Body of pancreas (tissue), 4 donors: Measurements from ENCODE around the gene EIF4G2. TPM values are rescaled to one million over a fixed set of nuclear protein-coding genes. Genes with fewer than 3 reads are reported as not detected.
"Not testable (repeated sequence)": the region's sequence is repeated elsewhere in the genome, so short reads cannot be mapped to it uniquely, and the experiment has no call there.

ENCODE experiments used
- ATAC-seq: fragments of 150-250 bp; one replicate; pipeline ENCODE4 v1.9.1; 2016
- DNase-seq, 4 donors: peaks; one replicate each; pipeline ENCODE4 v3.0.0-alpha.2; 2019
- H3K27ac ChIP-seq, 4 donors: fragments of 200-600 bp; sonication (generic); 1 replicate in 3 of 4; 2 replicates in 1 of 4; pipeline versions ENCODE4 v1.5.1 to v1.6.1; 2016 to 2019; ENCODE audit warnings: mild to moderate bottlenecking in 1 of 4, mixed read lengths in 1 of 4, moderate library complexity in 1 of 4
- H3K27me3 ChIP-seq, 2 donors: fragments of 200-600 bp; sonication (generic); one replicate each; pipeline ENCODE4 v1.6.0; 2016; ENCODE audit warnings: mild to moderate bottlenecking in 1 of 2
- H3K36me3 ChIP-seq, 2 donors: fragments of 200-600 bp; sonication (generic); replicated peaks in 1 of 2; 2 replicates each; pipeline ENCODE4 v1.5.1; 2016; ENCODE audit warnings: low read depth in 2 of 2; ENCODE audit not compliant: insufficient read depth in 1 of 2
- H3K4me1 ChIP-seq: fragments of 200-600 bp; sonication (generic); one replicate; pipeline ENCODE4 v1.6.0; 2016
- H3K4me3 ChIP-seq, 2 donors: fragments of 200-600 bp; sonication (generic); 1 replicate in 1 of 2; 2 replicates in 1 of 2; pipeline ENCODE4 v1.5.1; 2016 to 2019
- H3K9me3 ChIP-seq, 3 donors: fragments of 200-600 bp; sonication (generic); 1 replicate in 2 of 3; 2 replicates in 1 of 3; pipeline ENCODE4 v1.5.1; 2016
- CTCF ChIP-seq, 7 experiments: fragments of 450-650 bp in 4 of 7; fragments of 200-600 bp in 3 of 7; sonication (generic) in 3 of 7; IDR thresholded peaks; one replicate each; pipeline ENCODE4 v1.5.1; 2016 to 2019; ENCODE audit warnings: antibody characterized with exemption in 7 of 7
- POLR2A ChIP-seq, 3 donors: fragments of 450-650 bp; IDR thresholded peaks; one replicate each; pipeline ENCODE4 v1.6.1; 2016; ENCODE audit warnings: antibody characterized with exemption in 3 of 3, mild to moderate bottlenecking in 2 of 3
- WGBS, 2 donors: methylation state at CpG; one replicate each; pipeline ENCODE4 v1.1.5; 2017; 5-methylcytosine and 5-hydroxymethylcytosine counted together
- intact Hi-C: fragments of 100-400 bp; cut with DNase I; formaldehyde crosslinking; loops from one replicate; pipeline ENCODE4 v1.15.1; 2023
- total RNA-seq, 2 donors: library from RNA; depleted of rRNA; stranded (reverse); fragments of >200 nt; gene quantifications; one replicate each; pipeline ENCODE4 v1.1.0, GENCODE V29; 2016

The EIF4G2 gene
- total RNA-seq, 2 donors from 2014 or later: 223 to 230 TPM

GRCh38 chr11:10845589-10845988, 36.9 kb upstream of the EIF4G2 start:
- Histone ChIP-seq H3K27me3 (no peaks in the 10 kb centered on the region), H3K36me3 (no peaks in the 10 kb centered on the region), H3K4me1 (peaks cover 15% of the 10 kb centered on the region), H3K4me3 (no peak overlapping the region), H3K27ac (no peak overlapping the region), H3K9me3 (no peaks in the 10 kb centered on the region)
- ATAC-seq: no peak
- 84 to 91% methylated on average over 2 of the region's 2 CpGs for WGBS, 2 donors
- no peak for DNase-seq
- intact Hi-C loops: no loop called here
- no peak for TF ChIP-seq POLR2A (IDR thresholded peaks at IDR 0.05)
- TF ChIP-seq CTCF (IDR thresholded peaks at IDR 0.05): no peak

- Histone ChIP-seq H3K9me3 (no peaks in the 10 kb centered on the region), H3K4me1 (peaks cover 15% of the 10 kb centered on the region), H3K36me3 (no peaks in the 10 kb centered on the region), H3K27me3 (no peaks in the 10 kb centered on the region), H3K27ac (no peak overlapping the region), H3K4me3 (no peak overlapping the region)
- intact Hi-C loops: no loop called here
- ATAC-seq (no peak), DNase-seq (no peak)
- no peak for TF ChIP-seq POLR2A (IDR thresholded peaks at IDR 0.05)
- TF ChIP-seq CTCF (IDR thresholded peaks at IDR 0.05): no peak
Measured at GRCh38 chr11:10844796-10845195, 36.1 kb upstream of the EIF4G2 start.

GRCh38 chr11:10844356-10844755, 35.6 kb upstream of the EIF4G2 start:
- no peaks in the 10 kb centered on the region for H3K27me3 ChIP-seq
- ATAC-seq: no peak
- H3K27ac ChIP-seq: no peak overlapping the region
- no peak for DNase-seq
- intact Hi-C loops: no loop called here
- no peak overlapping the region for H3K4me3 ChIP-seq
- H3K9me3 ChIP-seq: no peaks in the 10 kb centered on the region
- H3K36me3 ChIP-seq: no peaks in the 10 kb centered on the region
- TF ChIP-seq CTCF (IDR thresholded peaks at IDR 0.05) (no peak), POLR2A (IDR thresholded peaks at IDR 0.05) (no peak)
- H3K4me1 ChIP-seq: peaks cover 15% of the 10 kb centered on the region

GRCh38 chr11:10838881-10839280, 30.2 kb upstream of the EIF4G2 start:
- H3K27me3 ChIP-seq: no peaks in the 10 kb centered on the region
- H3K36me3 ChIP-seq: no peaks in the 10 kb centered on the region
- no peak for DNase-seq
- H3K4me1 ChIP-seq: peaks cover 15% of the 10 kb centered on the region
- no peak overlapping the region for H3K4me3 ChIP-seq
- no peak for TF ChIP-seq POLR2A (IDR thresholded peaks at IDR 0.05)
- TF ChIP-seq CTCF (IDR thresholded peaks at IDR 0.05): no peak
- H3K27ac ChIP-seq: no peak overlapping the region
- 53 to 68% methylated on average over 3 of the region's 3 CpGs for whole genome bisulfite sequencing, 2 donors
- H3K9me3 ChIP-seq: no peaks in the 10 kb centered on the region
- ATAC-seq: no peak
- intact Hi-C loops: no loop called here

- TF ChIP-seq POLR2A (IDR thresholded peaks at IDR 0.05): no peak
- TF ChIP-seq CTCF (IDR thresholded peaks at IDR 0.05): no peak
- Histone ChIP-seq H3K27me3 (no peaks in the 10 kb centered on the region), H3K27ac (no peak overlapping the region), H3K9me3 (no peaks in the 10 kb centered on the region), H3K36me3 (no peaks in the 10 kb centered on the region), H3K4me1 (peaks cover 9% of the 10 kb centered on the region), H3K4me3 (no peak overlapping the region)
- ATAC-seq (no peak), DNase-seq (no peak)
- intact Hi-C loops: no loop called here
Measured at GRCh38 chr11:10838083-10838482, 29.4 kb upstream of the EIF4G2 start.

GRCh38 chr11:10836884-10837283, 28.2 kb upstream of the EIF4G2 start:
- 85% methylated on average over 4 of the region's 4 CpGs for WGBS, 2 donors
- H3K4me1 ChIP-seq, H3K9me3 ChIP-seq, ATAC-seq, intact Hi-C loops, H3K27me3 ChIP-seq, H3K27ac ChIP-seq, H3K4me3 ChIP-seq, H3K36me3 ChIP-seq, DNase-seq: not testable (repeated sequence)
